IMR-90 (cell line): ENCODE results near the gene TTYH3. TPM values are rescaled to one million over a fixed set of nuclear protein-coding genes. Genes with fewer than 3 reads are reported as not detected.

Experiments used
- ATAC-seq: fragments of 200-7000 bp; cut with Tn5 transposase; 2 replicates; pipeline ENCODE4 v1.9.1; 2020; ENCODE audit warnings: low read depth, mild to moderate bottlenecking, moderate library complexity
- BruUV-seq: library from RNA; stranded (reverse); fragments of 400-500 nt; replicated peaks from 2 replicates; lab custom pipeline; 2021; lab: Mats Ljungman, UMichigan
- CTCF ChIA-PET: fragments of 300-600 bp; formaldehyde crosslinking; extraction: SDS; loops from one replicate; lab custom pipeline; 2021; ENCODE audit warnings: antibody characterized with exemption; lab: Yijun Ruan, JAX
- POLR2A ChIA-PET: fragments of 300-600 bp; sonication (Branson Sonifier 250); formaldehyde crosslinking; loops from one replicate; lab custom pipeline; 2022; ENCODE audit warnings: antibody characterized with exemption; ENCODE audit not compliant: unreplicated experiment; lab: Charles Lee
- DNase-seq: peaks from one replicate; pipeline ENCODE4 v3.0.0; 2013
- H2AFZ ChIP-seq: replicated peaks from 2 replicates; pipeline ENCODE3; 2013; ENCODE audit warnings: low read length, mild to moderate bottlenecking; ENCODE audit not compliant: poor library complexity
- H2AK5ac ChIP-seq: 2 replicates; pipeline ENCODE4 v1.6.1; 2013; ENCODE audit warnings: low read depth, low read length, inconsistent platforms
- H2AK9ac ChIP-seq: replicated peaks from 2 replicates; pipeline ENCODE3; 2013; ENCODE audit warnings: mild to moderate bottlenecking, low read depth, low read length, moderate library complexity; ENCODE audit not compliant: poor library complexity
- H2BK120ac ChIP-seq: 2 replicates; pipeline ENCODE4 v1.6.1; 2013; ENCODE audit warnings: low read depth, low read length, inconsistent platforms
- H2BK15ac ChIP-seq: 3 replicates; pipeline ENCODE4 v1.6.1; 2013; ENCODE audit warnings: low read depth, low read length, inconsistent platforms
- H2BK20ac ChIP-seq: 2 replicates; pipeline ENCODE4 v1.6.1; 2013; ENCODE audit warnings: low read depth, mild to moderate bottlenecking, inconsistent platforms, low read length, moderate library complexity
- H2BK5ac ChIP-seq: 2 replicates; pipeline ENCODE4 v1.6.1; 2013; ENCODE audit warnings: mild to moderate bottlenecking, low read depth, low read length, inconsistent platforms; ENCODE audit not compliant: poor library complexity, severe bottlenecking
- H3K14ac ChIP-seq: replicated peaks from 2 replicates; pipeline ENCODE4 v1.6.1; 2013; ENCODE audit warnings: low read depth, low read length, inconsistent platforms
- H3K18ac ChIP-seq: 2 replicates; pipeline ENCODE4 v1.6.1; 2013; ENCODE audit warnings: low read depth, low read length, control low read depth
- H3K23ac ChIP-seq: 2 replicates; pipeline ENCODE4 v1.6.1; 2013; ENCODE audit warnings: low read depth, low read length, inconsistent platforms
- H3K27ac ChIP-seq: 2 replicates; pipeline ENCODE4 v1.5.1; 2013; ENCODE audit warnings: mild to moderate bottlenecking, control low read depth, low read length; ENCODE audit not compliant: insufficient read depth
- H3K27me3 ChIP-seq: 2 replicates; pipeline ENCODE4 v1.6.1; 2013; ENCODE audit warnings: low read length; ENCODE audit not compliant: control insufficient read depth, insufficient read depth
- H3K36me3 ChIP-seq: 2 replicates; pipeline ENCODE4 v1.6.1; 2013; ENCODE audit warnings: low read length, mixed read lengths; ENCODE audit not compliant: control insufficient read depth, insufficient read depth
- H3K4ac ChIP-seq: 2 replicates; pipeline ENCODE4 v1.6.1; 2013; ENCODE audit warnings: low read depth, low read length, inconsistent platforms
- H3K4me1 ChIP-seq: 2 replicates; pipeline ENCODE4 v1.6.1; 2013; ENCODE audit warnings: low read length, mixed read lengths; ENCODE audit not compliant: control insufficient read depth, insufficient read depth
- H3K4me2 ChIP-seq: 2 replicates; pipeline ENCODE4 v1.6.1; 2013; ENCODE audit warnings: low read depth, mild to moderate bottlenecking, control low read depth, low read length, moderate library complexity
- H3K4me3 ChIP-seq: 2 replicates; pipeline ENCODE4 v1.5.1; 2013; ENCODE audit warnings: low read depth, mild to moderate bottlenecking, control low read depth, low read length, moderate library complexity; ENCODE audit not compliant: insufficient read depth
- H3K56ac ChIP-seq: 2 replicates; pipeline ENCODE4 v1.6.1; 2013; ENCODE audit warnings: low read length, inconsistent platforms; ENCODE audit not compliant: insufficient read depth; ENCODE audit errors: extremely low read depth
- H3K79me1 ChIP-seq, 2 experiments: 2 replicates each; pipeline ENCODE4 v1.6.1; 2013; ENCODE audit warnings: low read length in 2 of 2, inconsistent platforms in 1 of 2, low read depth in 1 of 2
- H3K9ac ChIP-seq: 2 replicates; pipeline ENCODE4 v1.6.1; 2013; ENCODE audit warnings: low read depth, low read length, control low read depth
- H3K9me1 ChIP-seq: 2 replicates; pipeline ENCODE4 v1.6.1; 2013; ENCODE audit warnings: low read length, inconsistent platforms; ENCODE audit not compliant: insufficient read depth
- H3K9me3 ChIP-seq: 2 replicates; pipeline ENCODE4 v1.6.1; 2013; ENCODE audit warnings: low read length; ENCODE audit not compliant: control insufficient read depth, insufficient read depth
- H4K20me1 ChIP-seq: 2 replicates; pipeline ENCODE4 v1.6.1; 2013; ENCODE audit warnings: low read length, inconsistent platforms; ENCODE audit not compliant: insufficient read depth
- H4K5ac ChIP-seq: 2 replicates; pipeline ENCODE4 v1.6.1; 2013; ENCODE audit warnings: mild to moderate bottlenecking, low read depth, low read length, control low read depth
- H4K8ac ChIP-seq, 2 experiments: 2 replicates each; pipeline ENCODE4 v1.6.1; 2013; ENCODE audit warnings: low read depth in 2 of 2, low read length in 2 of 2, control low read depth in 1 of 2, inconsistent platforms in 1 of 2
- H4K91ac ChIP-seq: 2 replicates; pipeline ENCODE4 v1.6.1; 2013; ENCODE audit warnings: low read depth, low read length, inconsistent platforms; ENCODE audit not compliant: insufficient read depth
- BHLHE40 ChIP-seq: fragments of 150-350 bp; IDR thresholded peaks from 2 replicates; pipeline ENCODE4 v1.6.1; 2016; ENCODE audit warnings: mild to moderate bottlenecking, low read depth, low read length
- ELK1 ChIP-seq: fragments of 150-350 bp; IDR thresholded peaks from 2 replicates; pipeline ENCODE4 v1.6.1; 2016; ENCODE audit warnings: low read depth, mild to moderate bottlenecking, low read length, moderate library complexity, borderline replicate concordance
- WGBS, 2 experiments: methylation state at CpG; one replicate each; pipeline versions ENCODE4 v1.1.5 to v1.1.7; 2013; ENCODE audit warnings: missing lambda C conversion rate in 2 of 2; ENCODE audit not compliant: insufficient read length in 1 of 2; ENCODE audit errors: extremely low coverage in 2 of 2; 5-methylcytosine and 5-hydroxymethylcytosine counted together
- dilution Hi-C: fragments of 300-500 bp; cut with HindIII; formaldehyde crosslinking; loops from one replicate; pipeline ENCODE4 v1.14.3; 2018; ENCODE audit warnings: low sequenced_read_pairs; ENCODE audit not compliant: unreplicated experiment
- in situ Hi-C: fragments of 300-500 bp; cut with MboI; formaldehyde crosslinking; loops from 3 replicates; pipeline ENCODE4 v1.14.3; 2019; ENCODE audit warnings: low sequenced_read_pairs, inconsistent platforms, mixed read lengths
- intact Hi-C: fragments of 100-400 bp; cut with micrococcal nuclease; formaldehyde crosslinking; loops from 2 replicates; pipeline ENCODE4 v1.10.0; 2022
- polyA plus RNA-seq, 3 experiments: library from polyadenylated mRNA; depleted of rRNA; stranded (reverse); fragments of >200 nt; gene quantifications; 2 replicates each; pipeline ENCODE4 v1.2.3, GENCODE V29; 2012; ENCODE audit warnings: low replicate concordance in 1 of 3
- total RNA-seq: library from RNA; depleted of rRNA; stranded (reverse); fragments of >200 nt; gene quantifications from 2 replicates; pipeline ENCODE4 v1.2.3, GENCODE V29; 2012

The TTYH3 gene
- total and polyA plus RNA-seq, 2 of the 4 experiments (the other 2 are of a cell fraction), result 5.6 to 82.6 TPM

- H3K9ac ChIP-seq, result peak overlapping the region; percentile 21
- H2AK9ac ChIP-seq, result peak overlapping the region; percentile 100
- intact Hi-C loops (loop anchor here (5.0 kb wide), 1 partner anchor 77 kb away; the partner anchor contains the start of genes BRAT1 and IQCE), dilution Hi-C loops (no loop called here), in situ Hi-C loops (no loop called here)
- H2AK5ac ChIP-seq, result peak overlapping the region; percentile 32
- DNase-seq (no peak), ATAC-seq (no peak)
- peak overlapping the region; percentile 89 for H2BK5ac ChIP-seq
- H3K27ac ChIP-seq, result peak overlapping the region; percentile 81
- ChIA-PET CTCF (no interaction called here), POLR2A (no interaction called here)
- H2AFZ ChIP-seq, result peak overlapping the region; percentile 19
- H2BK120ac ChIP-seq, result peak overlapping the region; percentile 71
- no peak overlapping the region for H2BK15ac ChIP-seq
- H3K36me3 ChIP-seq, result peaks cover 1% of the 10 kb centered on the region; the same call in 1 of the 2 replicates
- peak overlapping the region; percentile 67 for H3K23ac ChIP-seq
- peak overlapping the region in 1 of 2 experiments; percentile 69; a peak in 1 of 4 replicates for H4K8ac ChIP-seq
- peak overlapping the region; percentile 75 for H4K91ac ChIP-seq
- H4K5ac ChIP-seq, result no peak overlapping the region
- peak overlapping the region; percentile 93 for H3K4ac ChIP-seq
- peaks cover 65% of the 10 kb centered on the region for H4K20me1 ChIP-seq
- TF ChIP-seq ELK1, result no peak
- TF ChIP-seq BHLHE40, result no peak
- WGBS, 2 experiments, result 94% methylated on average over 10 of the region's 22 CpGs; no CpG with 5 or more reads in 1 of the 2 experiments
- H3K9me3 ChIP-seq, result no peaks in the 10 kb centered on the region
- no peak overlapping the region for H2BK20ac ChIP-seq
- H3K4me1 ChIP-seq, result peaks cover 46% of the 10 kb centered on the region
- H3K4me3 ChIP-seq, result peak overlapping the region; percentile 28
- BruUV-seq, result no TSS peak
- peak overlapping the region; percentile 16; the same call in 1 of the 2 replicates for H3K18ac ChIP-seq
- peaks cover 10 to 72% of the 10 kb centered on the region in 2 experiments; a peak in 3 of 4 replicates for H3K79me1 ChIP-seq
- H3K9me1 ChIP-seq, result peaks cover 23% of the 10 kb centered on the region
- H3K14ac ChIP-seq, result peak overlapping the region; percentile 69; the same call in 1 of the 2 replicates
- no peaks in the 10 kb centered on the region for H3K27me3 ChIP-seq
- peak overlapping the region; percentile 72 for H3K4me2 ChIP-seq
- H3K56ac ChIP-seq, result no peak overlapping the region
Measured at GRCh38 chr7:2634267-2635145, 2.7 kb downstream of the TTYH3 start.
